Stimulated activated memory B cell treated with anti-CD40 and anti-IgM and Interleukin-4, amounts not matched to agents 10 μg/mL and 1 μg/mL and 100 μg/mL, for 72 hours (primary cell): ENCODE data around the gene CRIP3.

Experiments
- ATAC-seq: fragments of 150-1000 bp; cut with Tn5 transposase; 2 replicates; pipeline ENCODE4 v1.10.0; 2021
- H3K27ac Mint-ChIP-seq: one replicate; pipeline ENCODE4 v1.8.0; 2022; ENCODE audit warnings: mild to moderate bottlenecking, mixed read lengths
- H3K27me3 Mint-ChIP-seq: one replicate; pipeline ENCODE4 v1.8.0; 2022; ENCODE audit warnings: mixed read lengths
- H3K36me3 Mint-ChIP-seq: one replicate; pipeline ENCODE4 v1.8.0; 2022; ENCODE audit warnings: mixed read lengths
- H3K4me1 Mint-ChIP-seq: one replicate; pipeline ENCODE4 v1.8.0; 2022; ENCODE audit warnings: mixed read lengths
- H3K4me3 Mint-ChIP-seq: one replicate; pipeline ENCODE4 v1.8.0; 2022; ENCODE audit warnings: mild to moderate bottlenecking, moderate library complexity, mixed read lengths
- H3K9me3 Mint-ChIP-seq: one replicate; pipeline ENCODE4 v1.8.0; 2022; ENCODE audit warnings: mixed read lengths

Gene CRIP3

DNA sequence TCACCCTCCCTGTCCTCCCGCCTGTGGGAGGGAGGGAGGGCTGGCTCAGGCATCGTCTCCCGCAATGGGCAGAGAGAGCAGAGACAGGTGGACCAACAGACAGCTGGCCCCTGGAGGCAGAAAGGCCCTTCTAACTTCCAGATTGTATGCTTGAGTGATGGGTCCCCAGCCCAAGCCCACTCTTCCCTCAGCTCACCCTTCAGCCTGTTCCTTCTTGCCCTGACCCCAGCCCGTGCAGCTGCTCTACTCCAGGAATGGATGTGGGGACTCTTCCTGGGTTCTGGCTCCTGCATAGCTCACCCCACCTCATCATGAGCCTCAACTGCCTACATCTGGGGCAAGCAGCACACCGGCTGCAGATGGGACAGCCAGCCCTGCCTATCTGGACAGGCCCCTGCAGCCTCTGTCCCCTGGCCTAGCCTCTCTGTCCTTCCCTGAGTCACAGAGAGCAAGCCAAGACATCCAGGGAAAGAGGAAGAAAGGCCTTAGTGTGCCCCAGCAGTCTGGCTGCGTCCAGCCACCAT, 22.1 kb downstream of the CRIP3 start:
- H3K4me1 Mint-ChIP-seq, result peaks cover 28% of the 10 kb centered on the region
- no peaks in the 10 kb centered on the region for H3K36me3 Mint-ChIP-seq
- H3K4me3 Mint-ChIP-seq, result no peak overlapping the region
- no peak overlapping the region for H3K27ac Mint-ChIP-seq
- H3K9me3 Mint-ChIP-seq, result no peaks in the 10 kb centered on the region
- no peak for ATAC-seq
- peaks cover 51% of the 10 kb centered on the region for H3K27me3 Mint-ChIP-seq

DNA sequence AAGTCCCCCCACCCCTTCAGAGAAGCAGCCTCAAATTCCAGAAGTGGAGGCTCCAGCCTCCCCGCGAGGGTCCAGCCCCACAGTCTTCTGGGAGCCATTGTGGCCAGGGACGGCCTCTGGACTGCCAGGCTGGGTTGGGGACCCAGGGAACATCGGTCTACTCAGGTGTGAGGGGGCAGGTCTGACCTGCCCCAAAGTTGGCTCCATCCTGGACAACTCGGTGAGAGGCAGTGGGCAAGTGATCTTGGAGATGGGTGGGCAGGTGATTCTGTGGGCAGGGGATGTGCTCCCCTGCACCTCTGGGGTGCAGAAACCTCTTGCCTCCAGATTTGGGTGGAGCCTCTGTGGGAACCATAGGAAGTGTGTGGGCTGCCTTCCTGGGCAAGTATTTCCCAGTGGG, 22.8 kb downstream of the CRIP3 start:
- Mint-ChIP-seq H3K27me3 (peaks cover 58% of the 10 kb centered on the region), H3K4me1 (peaks cover 28% of the 10 kb centered on the region), H3K36me3 (no peaks in the 10 kb centered on the region), H3K4me3 (no peak overlapping the region), H3K9me3 (no peaks in the 10 kb centered on the region), H3K27ac (no peak overlapping the region)
- ATAC-seq, result no peak

DNA sequence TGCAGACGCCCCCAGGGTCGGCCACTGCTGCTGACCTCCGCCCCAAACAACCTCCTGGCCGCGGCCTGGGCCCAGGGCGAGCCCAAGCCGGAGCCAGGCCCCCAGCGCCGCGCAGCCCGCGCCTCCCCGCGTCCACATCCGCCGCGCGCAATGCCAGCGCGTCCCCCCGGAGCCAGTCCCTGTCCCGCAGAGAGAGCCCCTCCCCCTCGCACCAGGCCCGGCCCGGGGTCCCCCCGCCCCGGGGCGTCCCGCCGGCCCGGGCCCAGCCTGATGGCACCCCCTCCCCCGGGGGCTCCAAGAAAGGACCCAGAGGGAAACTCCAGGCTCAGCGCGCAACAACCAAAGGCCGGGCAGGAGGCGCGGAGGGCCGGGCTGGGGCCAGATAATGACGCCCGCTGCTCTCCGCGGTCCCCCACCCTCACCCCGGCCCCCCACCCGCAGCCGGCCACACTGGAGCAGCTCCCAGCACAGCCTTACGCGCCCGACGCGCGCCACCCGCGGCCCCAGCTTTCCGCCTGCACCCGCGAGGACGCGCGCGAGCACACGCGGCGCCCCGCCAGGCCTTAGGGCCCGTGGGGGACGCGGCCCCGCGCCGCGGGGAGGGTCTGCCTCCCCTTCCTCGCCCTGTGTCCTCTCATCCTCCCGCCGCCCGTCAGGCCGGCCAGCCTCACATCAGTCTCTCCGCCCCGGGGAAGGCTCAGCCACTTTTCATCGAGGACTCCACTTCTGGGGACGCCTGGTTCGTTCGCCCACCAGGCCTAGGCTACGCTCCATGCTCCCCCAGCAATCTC, 23.4 kb downstream of the CRIP3 start:
- peaks cover 64% of the 10 kb centered on the region for H3K27me3 Mint-ChIP-seq

DNA sequence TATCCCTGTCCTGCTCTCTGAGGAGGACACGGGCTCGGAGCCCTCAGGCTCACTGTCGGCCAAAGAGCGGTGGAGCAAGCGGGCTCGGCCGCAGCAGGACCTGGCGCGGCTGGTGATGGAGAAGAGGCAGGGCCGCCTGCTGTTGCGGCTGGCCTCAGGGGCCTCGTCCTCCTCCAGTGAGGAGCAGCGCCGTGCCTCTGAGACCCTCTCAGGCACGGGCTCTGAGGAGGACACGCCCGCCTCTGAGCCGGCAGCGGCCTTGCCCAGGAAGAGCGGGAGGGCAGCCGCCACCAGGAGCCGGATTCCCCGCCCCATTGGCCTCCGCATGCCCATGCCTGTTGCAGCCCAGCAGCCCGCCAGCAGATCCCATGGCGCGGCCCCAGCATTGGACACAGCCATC, 24.7 kb downstream of the CRIP3 start:
- H3K9me3 Mint-ChIP-seq, result no peaks in the 10 kb centered on the region
- H3K27ac Mint-ChIP-seq, result no peak overlapping the region
- no peak overlapping the region for H3K4me3 Mint-ChIP-seq
- H3K27me3 Mint-ChIP-seq, result peaks cover 69% of the 10 kb centered on the region
- no peaks in the 10 kb centered on the region for H3K36me3 Mint-ChIP-seq
- H3K4me1 Mint-ChIP-seq, result peaks cover 28% of the 10 kb centered on the region
- ATAC-seq, result no peak

More for the DNA sequence above, 23.4 kb downstream of the CRIP3 start:
- Mint-ChIP-seq H3K4me3 (no peak overlapping the region), H3K36me3 (no peaks in the 10 kb centered on the region), H3K27ac (no peak overlapping the region), H3K9me3 (no peaks in the 10 kb centered on the region), H3K4me1 (peaks cover 28% of the 10 kb centered on the region)
- peak; percentile 47 for ATAC-seq

DNA sequence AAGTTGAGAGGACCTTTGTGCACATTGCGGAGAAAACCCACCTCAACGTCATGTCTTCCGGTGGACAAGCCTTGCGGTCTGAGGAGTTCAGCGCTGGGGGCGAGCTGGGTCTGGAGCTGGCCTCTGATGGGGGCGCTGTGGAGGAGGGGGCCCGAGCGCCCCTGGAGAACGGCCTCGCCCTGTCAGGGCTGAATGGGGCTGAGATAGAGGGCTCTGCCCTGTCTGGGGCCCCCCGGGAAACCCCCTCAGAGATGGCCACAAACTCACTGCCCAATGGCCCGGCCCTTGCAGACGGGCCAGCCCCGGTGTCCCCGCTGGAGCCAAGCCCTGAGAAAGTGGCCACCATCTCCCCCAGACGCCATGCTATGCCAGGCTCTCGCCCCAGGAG, 25.1 kb downstream of the CRIP3 start:
- Mint-ChIP-seq H3K27ac (no peak overlapping the region), H3K4me1 (peaks cover 28% of the 10 kb centered on the region), H3K27me3 (peaks cover 73% of the 10 kb centered on the region), H3K9me3 (no peaks in the 10 kb centered on the region), H3K4me3 (no peak overlapping the region), H3K36me3 (no peaks in the 10 kb centered on the region)
- ATAC-seq, result no peak

DNA sequence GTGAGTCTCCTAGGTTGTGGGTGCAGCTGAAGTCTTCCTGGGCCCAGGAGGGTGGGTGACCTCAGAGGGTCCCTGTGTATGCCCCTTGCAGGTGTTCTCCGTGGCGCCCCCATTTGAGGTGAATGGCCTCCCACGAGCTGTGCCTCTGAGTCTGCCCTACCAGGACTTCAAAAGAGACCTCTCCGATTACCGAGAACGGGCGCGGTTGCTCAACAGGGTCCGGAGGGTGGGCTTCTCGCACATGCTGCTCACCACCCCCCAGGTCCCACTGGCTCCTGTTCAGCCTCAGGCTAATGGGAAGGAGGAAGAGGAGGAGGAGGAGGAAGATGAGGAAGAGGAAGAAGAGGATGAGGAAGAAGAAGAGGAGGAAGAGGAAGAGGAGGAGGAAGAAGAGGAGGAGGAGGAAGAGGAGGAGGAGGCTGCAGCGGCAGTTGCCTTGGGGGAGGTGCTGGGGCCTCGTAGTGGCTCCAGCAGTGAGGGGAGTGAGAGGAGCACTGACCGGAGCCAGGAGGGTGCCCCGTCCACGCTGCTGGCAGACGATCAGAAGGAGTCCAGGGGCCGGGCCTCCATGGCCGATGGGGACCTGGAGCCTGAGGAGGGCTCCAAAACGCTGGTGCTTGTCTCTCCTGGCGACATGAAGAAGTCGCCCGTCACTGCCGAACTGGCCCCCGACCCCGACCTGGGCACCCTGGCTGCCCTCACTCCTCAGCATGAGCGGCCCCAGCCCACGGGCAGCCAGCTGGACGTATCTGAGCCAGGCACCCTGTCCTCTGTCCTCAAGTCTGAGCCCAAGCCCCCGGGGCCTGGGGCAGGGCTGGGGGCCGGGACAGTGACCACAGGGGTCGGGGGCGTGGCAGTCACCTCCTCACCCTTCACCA, 25.8 kb downstream of the CRIP3 start:
- peaks cover 25% of the 10 kb centered on the region for H3K4me1 Mint-ChIP-seq
- no peak overlapping the region for H3K4me3 Mint-ChIP-seq
- H3K36me3 Mint-ChIP-seq, result no peaks in the 10 kb centered on the region
- H3K9me3 Mint-ChIP-seq, result no peaks in the 10 kb centered on the region
- peaks cover 73% of the 10 kb centered on the region for H3K27me3 Mint-ChIP-seq
- H3K27ac Mint-ChIP-seq, result no peak overlapping the region
- ATAC-seq, result no peak

DNA sequence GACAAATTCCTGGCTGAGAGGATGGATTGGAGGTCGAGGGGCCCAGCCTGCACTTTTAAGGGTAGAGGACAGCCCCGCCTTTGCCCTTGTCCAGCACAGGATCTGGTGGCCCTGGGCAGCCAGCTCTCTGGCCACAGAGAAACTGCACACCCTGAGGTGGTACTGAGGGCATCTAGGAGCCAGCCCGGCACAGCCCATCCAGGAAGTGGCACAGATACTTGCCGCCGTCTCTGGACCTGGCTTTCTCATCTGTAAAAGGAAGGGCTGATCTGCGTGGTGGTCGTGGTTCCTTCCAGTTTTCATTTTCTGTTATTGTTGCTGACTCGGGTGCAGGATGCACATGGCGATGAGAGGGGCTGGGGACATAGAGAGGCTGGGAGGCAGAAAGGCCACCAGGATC, 26.6 kb downstream of the CRIP3 start:
- H3K36me3 Mint-ChIP-seq, result no peaks in the 10 kb centered on the region
- H3K4me1 Mint-ChIP-seq, result peaks cover 19% of the 10 kb centered on the region
- peaks cover 73% of the 10 kb centered on the region for H3K27me3 Mint-ChIP-seq
- H3K27ac Mint-ChIP-seq, result no peak overlapping the region
- H3K9me3 Mint-ChIP-seq, result no peaks in the 10 kb centered on the region
- ATAC-seq, result no peak
- no peak overlapping the region for H3K4me3 Mint-ChIP-seq

DNA sequence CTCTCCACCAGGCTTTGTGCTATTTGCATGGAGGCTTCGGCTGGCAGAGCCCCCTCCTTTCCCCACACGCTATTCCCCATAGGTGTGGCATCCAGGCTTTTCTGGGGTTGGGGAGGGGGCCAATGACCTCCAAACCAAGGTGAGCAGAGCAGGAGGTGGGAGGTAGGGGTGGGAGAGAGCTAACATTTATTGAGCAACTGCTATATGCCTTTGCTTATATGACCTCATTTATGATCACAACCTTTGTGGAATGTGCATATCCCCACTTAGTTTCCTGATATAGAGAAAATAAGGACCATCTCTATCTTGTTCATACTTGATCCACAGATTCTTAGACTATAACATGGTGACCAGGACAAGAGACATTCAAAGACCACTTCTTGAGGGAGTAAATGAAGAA, 28.4 kb downstream of the CRIP3 start:
- peaks cover 22% of the 10 kb centered on the region for H3K4me1 Mint-ChIP-seq
- H3K27ac Mint-ChIP-seq, result no peak overlapping the region
- H3K4me3 Mint-ChIP-seq, result no peak overlapping the region
- peaks cover 69% of the 10 kb centered on the region for H3K27me3 Mint-ChIP-seq
- no peaks in the 10 kb centered on the region for H3K9me3 Mint-ChIP-seq
- ATAC-seq, result no peak
- H3K36me3 Mint-ChIP-seq, result no peaks in the 10 kb centered on the region

DNA sequence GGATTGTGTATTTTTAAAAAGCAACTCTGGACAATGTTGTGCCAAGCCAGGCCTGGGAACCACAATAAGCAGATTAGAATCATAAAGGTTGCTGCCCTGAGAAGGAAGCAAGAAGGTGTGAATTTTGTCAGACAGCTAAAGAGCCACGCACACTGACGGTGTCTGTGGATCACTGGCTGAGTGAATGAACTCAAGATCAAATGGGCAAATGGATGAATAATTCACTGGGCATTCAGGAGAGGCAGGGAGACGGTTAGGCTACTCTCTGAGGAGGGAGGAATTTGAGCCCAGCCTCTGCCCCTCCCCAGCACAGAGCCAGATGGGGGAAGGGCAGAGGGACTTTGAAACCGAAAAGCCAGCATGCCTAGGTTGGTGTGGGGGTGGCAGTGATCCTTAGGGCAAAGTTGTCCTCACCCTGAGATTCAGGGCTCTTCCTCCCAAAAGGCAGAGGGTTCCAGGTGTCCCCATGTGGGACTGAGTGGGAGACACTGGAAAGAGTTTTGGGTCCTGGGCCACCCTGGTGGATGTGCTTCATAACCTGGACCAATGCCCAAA, 30.0 kb downstream of the CRIP3 start:
- Mint-ChIP-seq H3K9me3 (no peaks in the 10 kb centered on the region), H3K4me3 (no peak overlapping the region), H3K4me1 (peaks cover 29% of the 10 kb centered on the region), H3K36me3 (no peaks in the 10 kb centered on the region), H3K27ac (no peak overlapping the region), H3K27me3 (peaks cover 84% of the 10 kb centered on the region)
- ATAC-seq, result no peak

DNA sequence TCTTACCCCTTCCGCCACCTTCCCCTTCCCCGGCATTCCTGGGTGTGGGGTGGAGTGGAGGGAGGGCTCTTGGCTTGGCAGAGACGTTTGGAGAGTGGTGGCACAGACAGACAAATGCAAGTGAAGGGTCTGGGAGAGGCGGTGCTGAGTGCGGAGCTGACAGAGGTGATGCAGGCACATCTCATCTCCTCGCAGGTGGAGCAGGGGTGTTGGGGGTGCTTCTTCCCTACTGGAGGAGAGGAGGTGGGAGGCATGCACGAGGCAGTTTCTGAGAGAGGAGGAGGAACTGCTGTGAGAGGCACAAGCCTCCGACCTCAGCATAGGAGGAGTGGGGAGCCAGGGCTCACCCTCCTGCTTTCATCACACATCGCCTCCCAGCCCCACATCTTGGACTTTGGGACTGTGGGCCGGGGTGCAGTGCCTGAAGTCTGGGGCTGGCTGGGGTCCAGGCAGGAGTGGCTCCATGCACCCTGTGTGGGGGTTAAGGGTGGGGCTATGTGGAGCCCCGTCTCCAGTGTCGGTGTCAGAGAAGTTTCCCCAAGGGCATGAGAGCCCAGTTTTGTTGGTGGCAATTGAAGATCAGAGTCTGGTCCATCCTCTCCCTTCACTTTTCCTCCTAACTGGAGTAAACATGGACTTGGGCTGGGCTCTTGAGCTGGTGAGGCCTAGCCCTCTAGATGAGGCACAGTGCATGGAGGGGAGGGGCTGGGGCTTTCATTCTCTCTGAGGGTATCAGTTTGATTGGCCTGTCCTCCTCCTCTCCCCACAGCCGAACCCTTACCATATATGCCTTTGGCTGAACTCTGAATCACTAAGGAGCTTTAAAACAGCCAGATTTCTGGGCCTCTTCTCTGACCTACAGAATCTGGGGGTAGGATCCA, 30.7 kb downstream of the CRIP3 start:
- Mint-ChIP-seq H3K27me3 (peaks cover 81% of the 10 kb centered on the region), H3K4me3 (no peak overlapping the region), H3K36me3 (no peaks in the 10 kb centered on the region), H3K27ac (no peak overlapping the region), H3K9me3 (no peaks in the 10 kb centered on the region), H3K4me1 (peaks cover 27% of the 10 kb centered on the region)
- no peak for ATAC-seq

DNA sequence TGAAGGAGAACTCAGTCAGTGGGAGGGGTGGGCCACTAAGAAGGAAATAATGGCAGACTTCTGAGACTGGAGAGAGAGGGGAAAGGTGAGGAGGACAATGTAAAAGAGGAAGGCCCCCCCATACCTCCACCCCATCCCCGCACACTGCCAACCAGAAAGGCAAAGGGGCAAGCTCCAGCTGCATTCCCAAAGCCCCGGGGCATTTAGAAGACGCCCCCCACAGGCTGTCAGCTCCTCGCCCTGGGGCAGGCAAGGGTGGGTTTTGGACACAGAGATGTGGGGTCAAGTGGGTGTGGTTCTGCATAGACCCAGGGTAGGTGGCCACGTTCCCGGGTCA, 31.4 kb downstream of the CRIP3 start:
- Mint-ChIP-seq H3K9me3 (no peaks in the 10 kb centered on the region), H3K27ac (no peak overlapping the region), H3K4me3 (no peak overlapping the region), H3K4me1 (peaks cover 23% of the 10 kb centered on the region), H3K36me3 (no peaks in the 10 kb centered on the region), H3K27me3 (peaks cover 76% of the 10 kb centered on the region)
- no peak for ATAC-seq

DNA sequence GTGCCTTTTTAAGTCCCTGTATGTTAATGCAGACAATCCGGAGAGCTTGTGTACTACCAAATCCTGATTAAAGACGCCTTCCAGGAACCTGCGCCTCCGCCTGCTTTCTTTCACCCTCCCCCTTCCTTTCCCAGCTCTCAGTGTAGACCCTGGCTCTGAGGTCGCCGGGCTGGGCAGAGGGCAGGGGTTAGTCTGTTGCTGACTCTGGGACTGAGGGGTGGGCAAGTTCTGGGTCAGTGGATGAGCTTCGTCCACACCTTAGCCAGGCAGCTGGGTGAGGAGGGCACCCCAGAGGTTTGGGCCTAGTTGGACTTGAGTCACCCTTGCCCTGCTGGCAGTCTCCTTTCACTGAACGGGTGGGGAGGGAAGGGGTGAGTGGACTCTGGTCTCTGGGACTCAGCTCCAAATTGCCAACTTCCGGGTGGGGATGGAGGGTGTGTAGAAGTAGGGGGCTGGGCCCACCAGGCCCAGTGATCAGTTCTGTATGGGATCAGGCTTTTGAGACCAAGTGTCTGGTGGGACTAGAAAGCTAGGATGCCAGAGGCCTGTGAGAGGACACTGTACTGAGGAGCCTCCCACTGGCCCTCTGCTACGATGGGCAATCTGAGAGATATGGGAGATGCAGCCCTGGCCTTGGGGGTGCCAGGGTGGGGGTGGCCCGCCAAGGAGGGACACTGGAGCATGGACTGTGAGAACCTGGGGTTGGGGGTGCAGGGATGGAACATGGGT, 31.9 kb downstream of the CRIP3 start:
- H3K4me1 Mint-ChIP-seq, result peaks cover 28% of the 10 kb centered on the region
- H3K27me3 Mint-ChIP-seq, result peaks cover 76% of the 10 kb centered on the region
- H3K4me3 Mint-ChIP-seq, result peak overlapping the region; percentile 59

DNA sequence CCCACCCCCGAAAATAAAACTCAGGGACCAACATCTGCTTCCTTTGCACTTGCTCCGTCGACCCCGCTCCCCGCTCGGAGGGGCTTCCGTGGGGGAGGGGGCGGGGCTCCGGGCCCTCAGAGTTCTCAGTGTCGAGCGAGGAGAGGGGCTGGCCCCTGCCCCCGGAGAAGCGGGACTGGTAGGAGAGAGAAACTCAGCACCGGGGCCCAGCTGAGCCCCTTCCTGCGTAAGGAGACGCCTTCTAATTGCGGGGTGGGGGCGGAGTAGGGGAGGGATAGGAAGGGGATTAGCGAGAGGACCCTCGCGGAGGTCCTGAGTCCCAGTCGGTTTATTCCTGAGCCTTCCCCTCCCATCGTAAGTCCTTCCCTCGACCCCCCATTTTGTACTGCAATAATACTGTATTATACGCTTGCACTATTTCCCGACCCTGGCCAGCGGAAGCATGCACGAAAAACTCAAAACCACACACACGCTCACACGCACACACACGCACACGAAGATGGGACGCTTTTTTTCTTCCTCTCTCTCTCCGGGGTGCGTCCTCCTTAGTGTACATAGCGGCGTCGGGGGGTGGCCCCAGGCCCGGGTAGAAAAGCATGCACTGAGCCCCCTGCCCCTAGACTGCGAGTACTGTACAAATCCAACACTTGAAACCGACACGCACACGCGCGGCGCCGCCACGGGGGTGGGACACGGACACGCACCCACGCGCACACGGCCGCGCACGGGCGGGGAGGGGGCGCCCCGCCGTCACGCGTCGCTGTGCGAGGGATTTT, 32.6 kb downstream of the CRIP3 start:
- peak; percentile 46 for ATAC-seq
- Mint-ChIP-seq H3K27me3 (peaks cover 69% of the 10 kb centered on the region), H3K9me3 (no peaks in the 10 kb centered on the region), H3K4me3 (peak overlapping the region; percentile 59), H3K27ac (peak overlapping the region; percentile 31), H3K4me1 (peaks cover 36% of the 10 kb centered on the region), H3K36me3 (no peaks in the 10 kb centered on the region)

More for the DNA sequence above, 31.9 kb downstream of the CRIP3 start:
- no peaks in the 10 kb centered on the region for H3K9me3 Mint-ChIP-seq
- H3K36me3 Mint-ChIP-seq, result no peaks in the 10 kb centered on the region
- no peak for ATAC-seq
- peak overlapping the region; percentile 31 for H3K27ac Mint-ChIP-seq
